Glomerular endothelial cell (primary cell): Measurements from ENCODE around the gene LZTS3. TPM values are rescaled to one million over a fixed set of nuclear protein-coding genes. Genes with fewer than 3 reads are reported as not detected.

Experiments used
- DNase-seq: peaks from one replicate; pipeline ENCODE4 v3.0.0-alpha.2; 2011; ENCODE audit warnings: low read depth, low spot score; ENCODE audit errors: extremely low read depth
- total RNA-seq: library from RNA; depleted of rRNA; stranded (reverse); fragments of >200 nt; gene quantifications from 2 replicates; pipeline ENCODE4 v1.2.3, GENCODE V29; 2015

Gene LZTS3
- total RNA-seq, 1 donor from 2014 or later: 17.4 TPM

- DNase-seq: no peak
These were observed 57.0 kb downstream of the LZTS3 start for GRCh38 chr20:3116341-3116740.

DNA sequence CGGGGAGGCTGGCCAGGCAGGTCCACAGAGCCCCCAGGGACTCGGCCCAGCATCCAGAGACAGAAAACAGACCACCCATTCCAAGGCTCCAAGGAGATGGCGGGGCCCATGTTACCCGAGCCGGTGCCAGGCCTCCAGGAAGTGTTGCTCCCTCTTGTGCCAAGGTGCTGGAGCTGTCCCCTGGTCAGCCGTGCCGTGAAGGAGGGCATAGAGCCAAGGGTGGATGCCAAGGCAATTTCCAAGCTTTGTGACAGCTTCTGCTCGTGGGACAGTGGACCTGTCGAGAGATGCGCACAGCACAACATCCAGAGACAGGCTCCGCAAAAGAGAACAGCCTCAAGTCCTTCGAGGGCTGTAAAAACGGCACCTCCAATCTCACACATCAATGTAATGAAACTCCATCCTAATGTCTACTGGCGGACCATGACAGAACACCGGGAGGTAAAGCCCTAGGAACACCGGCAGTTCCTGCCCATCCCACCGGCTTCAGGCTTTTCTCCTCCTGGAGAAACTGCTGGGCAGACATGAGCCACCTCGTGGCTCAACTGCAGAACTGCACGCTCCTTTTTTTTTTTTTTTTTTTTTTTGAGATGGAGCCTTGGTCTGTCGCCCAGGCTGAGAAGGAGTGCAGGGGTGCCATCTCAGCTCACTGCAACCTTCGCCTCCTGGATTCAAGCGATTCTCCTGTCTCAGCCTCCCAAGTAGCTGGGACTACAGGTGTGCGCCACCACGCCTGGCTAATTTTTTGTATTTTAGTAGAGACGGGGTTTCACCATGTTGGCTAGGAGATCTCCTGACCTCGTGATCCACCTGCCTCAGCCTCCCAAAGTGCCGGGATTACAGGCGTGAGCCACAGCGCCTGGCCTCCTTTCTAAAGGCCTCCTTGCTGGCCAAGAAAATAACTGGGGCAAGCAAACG is 57.9 kb downstream of the LZTS3 start:
- no peak for DNase-seq

Other genes with a start within 250 kb of the LZTS3 start
- gene GNRH2, start 129.9 kb downstream of the LZTS3 start, total RNA-seq: 0.48 TPM in 1 of 2 replicates, not detected in the other
- 30.8 and 37.9 TPM in 2 replicates for gene MRPS26, start 127.5 kb downstream of the LZTS3 start, total RNA-seq
- gene OXT, start 101.9 kb downstream of the LZTS3 start, total RNA-seq: not detected in 2 replicates
- gene AVP, start 88.8 kb downstream of the LZTS3 start, total RNA-seq: not detected in 2 replicates
- gene FASTKD5, start 13.7 kb downstream of the LZTS3 start, total RNA-seq: 15.7 and 16.2 TPM in 2 replicates
- gene UBOX5, start 13.7 kb downstream of the LZTS3 start, total RNA-seq: 3.4 and 4.2 TPM in 2 replicates
- 77.4 and 82.0 TPM in 2 replicates for gene DDRGK1, start 31.1 kb upstream of the LZTS3 start, total RNA-seq
- gene ITPA, start 35.9 kb upstream of the LZTS3 start, total RNA-seq: 35.2 and 44.0 TPM in 2 replicates
- gene SLC4A11, start 65.6 kb upstream of the LZTS3 start, total RNA-seq: 10.9 and 11.3 TPM in 2 replicates
- 18.8 and 21.1 TPM in 2 replicates for gene DNAAF9, start 234.1 kb upstream of the LZTS3 start, total RNA-seq